GF-D8 (cell line): ENCODE data around the gene HORMAD2.
A peak's percentile ranks its signal among the peaks of the same experiment; 100 is the strongest.

ENCODE experiments used
- DNase-seq: peaks from one replicate; lab custom pipeline; 2025; lab: John Stamatoyannopoulos, UW

The HORMAD2 gene

DNA sequence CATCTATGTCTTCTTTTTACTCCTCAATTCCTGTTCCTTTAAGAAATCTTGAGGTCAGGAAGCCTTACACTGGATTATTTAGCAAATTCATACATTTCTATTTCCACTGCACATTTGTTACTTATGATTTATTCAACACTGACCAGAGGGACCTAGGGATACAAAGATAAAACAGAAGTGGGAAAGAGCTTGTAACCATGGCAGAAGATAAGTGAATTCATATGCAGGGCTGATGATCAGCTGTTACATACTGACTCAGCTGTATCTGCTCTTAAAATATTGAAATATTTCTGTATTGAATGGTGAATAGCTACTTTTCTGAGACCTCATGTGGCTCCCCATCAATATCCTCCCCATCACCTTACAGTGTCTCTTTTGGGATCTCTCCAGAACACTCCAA lies 25.2 kb downstream of the HORMAD2 start:
- no peak for DNase-seq

DNA sequence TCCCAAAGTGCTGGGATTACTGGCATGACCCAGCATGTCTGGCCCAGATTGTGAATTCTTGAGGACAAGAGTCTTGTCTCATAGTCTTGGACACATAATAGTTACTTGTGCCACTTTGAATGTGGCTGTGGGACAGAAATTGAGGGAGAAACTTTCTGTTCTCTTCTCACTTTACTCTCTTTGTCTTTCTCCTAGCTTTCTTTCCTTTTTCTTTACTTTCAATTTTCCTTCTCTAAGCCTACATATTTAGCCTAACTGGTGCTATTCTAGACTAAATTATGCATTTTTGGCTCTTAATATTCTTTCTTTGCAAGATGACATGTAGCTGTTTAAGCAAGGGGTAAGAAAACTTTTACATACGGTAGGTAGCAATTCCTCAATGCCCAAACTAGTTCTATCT lies 33.2 kb downstream of the HORMAD2 start:
- DNase-seq = no peak

GRCh38 chr22:30114361-30114760 lies 34.1 kb downstream of the HORMAD2 start:
- DNase-seq = no peak

- DNase-seq = no peak
These were observed 35.4 kb downstream of the HORMAD2 start for GRCh38 chr22:30115705-30116104.

DNA sequence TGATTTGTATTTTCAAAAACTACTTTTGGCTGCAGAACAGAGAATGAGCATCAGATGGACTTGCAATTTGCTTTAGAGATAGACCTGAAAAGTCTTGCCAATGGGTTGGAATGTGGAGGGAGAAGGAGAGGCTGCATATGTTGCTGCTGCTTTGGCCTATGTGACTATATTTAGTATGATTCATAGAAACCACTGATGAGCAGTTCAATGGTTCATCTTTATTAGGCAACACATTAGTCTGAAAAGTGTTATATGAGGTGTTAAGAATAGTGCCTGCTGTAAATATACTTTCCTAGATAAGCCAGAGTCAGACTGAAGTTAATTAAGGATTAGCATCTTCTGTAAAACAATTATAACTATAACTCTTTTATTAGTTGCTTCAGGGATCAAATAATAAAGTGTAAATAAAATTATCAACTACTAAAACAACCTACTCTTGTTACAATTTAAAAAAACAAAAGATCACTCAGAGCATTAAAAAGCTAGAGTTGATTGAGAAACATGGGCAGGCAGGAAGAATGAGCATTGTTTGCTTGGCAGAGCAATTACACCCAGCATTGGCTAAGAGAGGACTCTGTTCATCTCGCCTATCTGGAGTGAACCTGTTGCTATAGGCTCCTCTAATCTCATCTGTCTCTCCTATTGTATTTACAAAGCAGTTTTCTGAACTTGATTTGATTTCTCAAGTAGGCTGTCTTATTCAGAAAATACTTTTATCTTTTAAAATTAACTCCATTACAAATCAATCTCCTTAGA lies 36.3 kb downstream of the HORMAD2 start:
- no peak for DNase-seq

DNA sequence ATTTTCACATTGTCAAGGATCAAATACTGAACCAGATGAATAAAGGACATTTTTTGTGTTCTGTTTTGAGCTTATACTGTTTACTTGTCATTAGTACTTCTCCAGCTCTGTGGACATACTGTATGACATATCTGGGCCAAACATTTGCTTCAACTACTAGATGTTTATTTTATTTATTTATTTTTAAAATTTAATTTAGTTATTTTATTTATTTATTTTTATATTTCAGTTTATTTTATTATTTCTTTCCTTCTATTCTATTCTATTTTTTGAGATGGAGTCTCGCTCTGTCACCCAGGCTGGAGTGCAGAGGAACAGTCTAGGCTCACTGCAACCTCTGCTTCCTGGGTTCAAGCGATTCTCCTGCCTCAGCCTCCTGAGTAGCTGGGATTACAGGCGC lies 37.0 kb downstream of the HORMAD2 start:
- DNase-seq = no peak

GRCh38 chr22:30118291-30118690 lies 38.0 kb downstream of the HORMAD2 start:
- no peak for DNase-seq

- no peak for DNase-seq
These were observed 41.7 kb downstream of the HORMAD2 start for GRCh38 chr22:30121960-30122359.

DNA sequence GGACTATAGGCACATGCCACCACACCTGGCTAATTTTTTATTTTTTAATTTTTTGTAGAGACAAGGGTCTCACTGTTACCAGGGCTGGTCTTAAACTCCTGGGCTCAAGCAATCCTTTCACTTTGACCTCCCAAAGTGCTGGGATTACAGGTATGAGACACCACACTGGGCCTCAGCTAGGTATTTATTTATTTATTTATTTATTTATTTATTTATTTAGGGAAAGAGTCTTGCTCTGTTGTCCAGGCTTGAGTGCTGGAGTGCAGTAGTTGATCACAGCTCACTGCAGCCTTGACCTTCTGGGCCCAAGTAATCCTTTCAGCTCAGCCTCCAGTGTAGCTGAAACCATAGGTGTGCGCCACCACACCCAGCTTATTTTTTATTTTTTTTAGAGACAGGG lies 43.2 kb downstream of the HORMAD2 start:
- no peak for DNase-seq

DNA sequence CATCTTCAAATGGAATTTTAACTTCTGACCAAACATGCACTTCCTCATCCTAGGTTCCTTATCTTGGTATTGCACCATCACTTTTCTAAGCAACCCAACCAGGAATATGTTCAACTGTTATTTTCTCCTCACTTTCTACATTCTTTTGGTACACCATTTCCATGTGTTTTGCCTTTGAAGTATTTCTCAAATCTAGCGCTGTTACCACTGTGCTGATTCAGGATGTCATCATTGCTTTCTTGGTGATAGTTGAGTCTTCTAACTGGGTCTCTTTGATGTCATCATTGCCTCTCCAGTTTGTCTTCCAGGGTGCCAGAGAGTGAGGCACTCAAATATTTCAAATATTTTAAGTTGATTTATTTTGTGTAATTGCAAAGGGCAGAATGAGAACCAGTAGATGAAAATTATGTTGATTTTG lies 47.5 kb downstream of the HORMAD2 start:
- peak; percentile 70 for DNase-seq

DNA sequence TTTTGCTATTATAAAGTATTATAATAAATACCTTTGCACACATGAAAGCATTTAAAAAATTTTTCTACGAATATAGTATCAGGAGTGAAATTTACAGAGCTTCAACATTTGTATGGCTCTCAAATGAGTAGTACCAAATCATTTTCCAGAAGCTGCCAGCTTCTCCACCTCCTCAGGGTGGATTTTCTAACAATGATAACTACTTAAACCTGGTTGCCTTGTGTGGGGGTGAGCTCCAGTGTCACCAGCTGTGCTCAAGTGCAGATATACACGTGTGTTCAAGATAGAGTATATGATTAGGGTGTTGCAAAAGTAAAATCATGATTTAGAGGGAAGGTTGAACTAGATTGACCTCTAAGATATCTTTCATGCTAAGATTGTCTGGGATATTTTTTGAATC lies 48.2 kb downstream of the HORMAD2 start:
- DNase-seq = no peak

DNA sequence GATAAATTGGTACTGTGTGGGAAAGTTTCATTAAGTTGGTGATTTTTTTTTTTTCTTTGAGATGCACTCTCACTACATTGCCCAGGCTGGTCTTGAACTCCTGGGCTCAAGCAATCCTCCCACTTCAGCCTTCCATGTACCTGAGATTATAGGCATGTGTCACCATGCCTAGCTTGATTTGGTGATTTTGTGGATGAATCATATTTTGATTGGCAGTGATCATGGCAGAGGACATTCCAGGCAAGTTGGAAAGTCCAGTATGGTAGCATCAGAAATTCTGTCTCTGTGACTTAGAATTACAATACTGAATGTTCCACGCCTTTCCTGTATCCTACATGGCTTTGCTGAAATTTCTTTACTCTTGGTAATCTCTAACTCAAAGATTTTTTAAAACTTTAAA lies 49.4 kb downstream of the HORMAD2 start:
- no peak for DNase-seq

- DNase-seq = no peak
These were observed 52.2 kb downstream of the HORMAD2 start for GRCh38 chr22:30132290-30132996.

GRCh38 chr22:30140414-30140813 lies 60.1 kb downstream of the HORMAD2 start:
- no peak for DNase-seq

GRCh38 chr22:30143265-30143664 lies 63.0 kb downstream of the HORMAD2 start:
- DNase-seq = no peak

GRCh38 chr22:30144391-30144790 lies 64.1 kb downstream of the HORMAD2 start:
- no peak for DNase-seq

- no peak for DNase-seq
These were observed 69.9 kb downstream of the HORMAD2 start for GRCh38 chr22:30150212-30150611.

GRCh38 chr22:30158277-30158676 lies 78.0 kb downstream of the HORMAD2 start:
- no peak for DNase-seq

GRCh38 chr22:30158744-30159500 lies 78.7 kb downstream of the HORMAD2 start:
- DNase-seq = no peak

GRCh38 chr22:30159561-30160353 lies 79.5 kb downstream of the HORMAD2 start:
- no peak for DNase-seq

DNA sequence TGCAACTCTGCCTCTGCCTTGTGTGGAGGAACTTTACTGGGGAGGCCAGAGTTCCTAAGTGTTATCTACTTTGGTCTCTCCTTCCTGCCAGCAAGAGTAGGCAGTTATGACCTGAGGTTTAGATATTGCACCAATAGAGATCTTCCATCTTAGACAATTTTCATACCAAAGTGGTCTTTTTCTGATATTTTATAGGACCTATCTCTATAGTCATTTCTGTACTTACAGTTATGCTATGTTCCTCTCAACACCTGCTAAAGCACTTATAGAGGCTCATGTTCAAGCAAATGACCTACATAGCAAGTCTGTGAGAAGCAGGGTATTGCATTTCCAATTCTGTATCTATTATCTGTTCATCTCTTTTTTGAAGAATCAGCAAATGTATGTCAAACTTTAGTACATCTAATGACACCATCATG lies 80.8 kb downstream of the HORMAD2 start:
- DNase-seq = peak; percentile 72

GRCh38 chr22:30167296-30167695 lies 87.0 kb downstream of the HORMAD2 start:
- no peak for DNase-seq
